Nephron progenitor cell (in vitro differentiated cells): Measurements from ENCODE around the gene STX16.
"Not testable (repeated sequence)": the region's sequence is repeated elsewhere in the genome, so short reads cannot be mapped to it uniquely, and the experiment has no call there.

Experiments
- DNase-seq: peaks from one replicate; pipeline ENCODE4 v3.0.0; 2021
- H3K27ac Mint-ChIP-seq: 2 replicates; pipeline ENCODE4 v1.8.0; 2021; ENCODE audit warnings: mild to moderate bottlenecking, moderate library complexity, mixed read lengths
- H3K27me3 Mint-ChIP-seq: 2 replicates; pipeline ENCODE4 v1.8.0; 2021; ENCODE audit warnings: mild to moderate bottlenecking, low read depth, mixed read lengths; ENCODE audit not compliant: poor library complexity
- H3K36me3 Mint-ChIP-seq: 2 replicates; pipeline ENCODE4 v1.8.0; 2021; ENCODE audit warnings: low read depth, mixed read lengths
- H3K4me1 Mint-ChIP-seq: 2 replicates; pipeline ENCODE4 v1.8.0; 2021; ENCODE audit warnings: mixed read lengths
- H3K4me3 Mint-ChIP-seq: 2 replicates; pipeline ENCODE4 v1.8.0; 2021; ENCODE audit warnings: mild to moderate bottlenecking, moderate library complexity, mixed read lengths
- H3K9me3 Mint-ChIP-seq: 2 replicates; pipeline ENCODE4 v1.8.0; 2021; ENCODE audit warnings: mild to moderate bottlenecking, moderate library complexity, mixed read lengths
- TF ChIP-seq, protein P1 (sequence below): fragments of 200-600 bp; sonication (generic); IDR thresholded peaks from 2 replicates; pipeline ENCODE4 v1.5.0; 2021; ENCODE audit warnings: antibody characterized with exemption

The STX16 gene

DNA sequence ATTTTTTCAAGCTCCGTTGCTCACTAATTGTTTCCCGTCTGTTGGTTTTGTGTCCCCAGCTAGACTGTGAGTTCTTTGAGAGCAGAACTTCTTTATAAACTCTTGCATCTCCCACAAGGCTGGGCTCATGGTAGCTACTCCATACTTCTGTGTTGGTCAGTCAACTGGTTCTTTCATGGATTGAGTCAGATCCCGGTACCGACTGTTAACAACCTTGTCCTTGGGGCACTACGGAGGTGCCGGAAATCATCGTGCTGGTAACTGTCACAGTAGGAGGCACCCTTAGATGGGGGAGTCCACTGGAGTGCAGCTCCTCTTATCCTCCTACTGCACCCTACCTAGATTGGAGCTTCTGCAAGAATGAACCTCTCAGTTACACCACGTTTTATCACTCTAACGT is 8.6 kb upstream of the STX16 start:
- H3K4me3 Mint-ChIP-seq, result no peak overlapping the region
- H3K27ac Mint-ChIP-seq, result no peak overlapping the region
- H3K27me3 Mint-ChIP-seq, result peaks cover 20% of the 10 kb centered on the region
- peaks cover 46% of the 10 kb centered on the region for H3K4me1 Mint-ChIP-seq
- no peaks in the 10 kb centered on the region for H3K36me3 Mint-ChIP-seq
- peaks cover 14% of the 10 kb centered on the region for H3K9me3 Mint-ChIP-seq
- no peak for DNase-seq
- TF ChIP-seq, protein P1, sequence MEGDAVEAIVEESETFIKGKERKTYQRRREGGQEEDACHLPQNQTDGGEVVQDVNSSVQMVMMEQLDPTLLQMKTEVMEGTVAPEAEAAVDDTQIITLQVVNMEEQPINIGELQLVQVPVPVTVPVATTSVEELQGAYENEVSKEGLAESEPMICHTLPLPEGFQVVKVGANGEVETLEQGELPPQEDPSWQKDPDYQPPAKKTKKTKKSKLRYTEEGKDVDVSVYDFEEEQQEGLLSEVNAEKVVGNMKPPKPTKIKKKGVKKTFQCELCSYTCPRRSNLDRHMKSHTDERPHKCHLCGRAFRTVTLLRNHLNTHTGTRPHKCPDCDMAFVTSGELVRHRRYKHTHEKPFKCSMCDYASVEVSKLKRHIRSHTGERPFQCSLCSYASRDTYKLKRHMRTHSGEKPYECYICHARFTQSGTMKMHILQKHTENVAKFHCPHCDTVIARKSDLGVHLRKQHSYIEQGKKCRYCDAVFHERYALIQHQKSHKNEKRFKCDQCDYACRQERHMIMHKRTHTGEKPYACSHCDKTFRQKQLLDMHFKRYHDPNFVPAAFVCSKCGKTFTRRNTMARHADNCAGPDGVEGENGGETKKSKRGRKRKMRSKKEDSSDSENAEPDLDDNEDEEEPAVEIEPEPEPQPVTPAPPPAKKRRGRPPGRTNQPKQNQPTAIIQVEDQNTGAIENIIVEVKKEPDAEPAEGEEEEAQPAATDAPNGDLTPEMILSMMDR, result no peak

DNA sequence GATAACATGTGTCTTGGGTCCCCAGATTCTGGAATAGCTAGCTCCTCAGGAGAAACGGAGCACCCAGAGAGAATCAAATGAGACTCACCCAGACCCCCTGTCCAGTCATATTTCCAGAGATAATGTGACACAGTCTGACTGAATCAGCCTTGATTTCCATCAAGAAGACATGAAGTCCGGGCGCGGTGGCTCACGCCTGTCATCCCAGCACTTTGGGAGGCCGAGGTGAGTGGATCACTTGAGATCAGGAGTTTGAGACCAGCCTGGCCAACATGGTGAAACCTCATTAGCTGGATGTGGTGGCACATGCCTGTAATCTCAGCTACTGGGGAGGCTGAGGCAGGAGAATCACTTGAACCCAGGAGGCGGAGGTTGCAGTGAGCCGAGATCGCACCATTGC is 8.2 kb upstream of the STX16 start:
- DNase-seq, H3K4me3 Mint-ChIP-seq, H3K27ac Mint-ChIP-seq, H3K36me3 Mint-ChIP-seq: not testable (repeated sequence)
- H3K4me1 Mint-ChIP-seq, result peaks cover 45% of the 10 kb centered on the region
- H3K9me3 Mint-ChIP-seq, result peaks cover 14% of the 10 kb centered on the region
- peaks cover 24% of the 10 kb centered on the region for H3K27me3 Mint-ChIP-seq

DNA sequence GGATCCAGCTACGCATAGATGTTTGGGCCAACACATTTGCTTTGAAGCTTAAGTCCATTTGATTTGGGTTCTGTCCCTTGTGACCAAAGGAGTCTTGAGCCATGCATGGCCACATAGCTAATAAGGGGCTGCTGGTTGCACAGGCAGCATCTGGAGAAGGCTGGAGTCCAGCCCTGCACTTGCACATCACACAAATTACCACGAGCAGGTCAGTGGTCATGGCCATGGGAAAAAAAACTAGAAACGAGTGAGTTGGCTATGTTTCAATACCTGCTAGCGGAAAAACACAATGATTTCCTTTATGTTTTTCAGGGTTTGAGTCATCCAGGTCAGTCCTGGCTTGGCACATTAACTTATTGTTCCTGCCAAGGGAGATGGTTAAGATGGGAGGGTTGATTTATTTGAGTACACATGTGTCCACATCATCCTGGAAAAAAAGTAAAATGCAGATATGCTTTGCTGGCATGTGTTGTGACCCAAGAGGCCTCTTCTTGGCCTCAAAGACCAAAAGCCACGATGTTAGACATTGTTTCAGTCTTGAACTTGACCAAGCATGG is 5.6 kb upstream of the STX16 start:
- Mint-ChIP-seq H3K36me3 (no peaks in the 10 kb centered on the region), H3K27me3 (peaks cover 36% of the 10 kb centered on the region), H3K4me3 (no peak overlapping the region), H3K4me1 (peaks cover 43% of the 10 kb centered on the region), H3K9me3 (peaks cover 14% of the 10 kb centered on the region), H3K27ac (no peak overlapping the region)
- TF ChIP-seq, protein P1, result no peak
- DNase-seq, result no peak

DNA sequence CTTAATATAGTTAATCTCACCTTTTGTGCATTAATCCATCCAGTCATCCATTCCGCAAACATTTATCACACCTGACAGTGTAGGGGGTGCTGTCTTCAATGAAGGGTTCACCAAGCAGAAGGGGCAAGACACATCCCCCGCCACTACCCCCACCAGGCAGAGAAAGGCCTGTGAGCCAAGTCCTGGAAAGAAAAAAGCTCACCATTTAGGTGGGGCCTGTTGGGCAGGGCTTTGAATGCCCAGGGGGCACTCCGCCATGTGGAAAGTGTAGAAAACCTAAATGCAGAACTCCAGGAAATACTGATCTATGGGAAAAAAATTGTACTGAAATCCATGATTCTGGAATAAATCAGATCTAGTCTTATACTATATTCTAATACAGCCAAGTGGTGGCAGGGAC is 4.8 kb upstream of the STX16 start:
- no peak overlapping the region for H3K4me3 Mint-ChIP-seq

DNA sequence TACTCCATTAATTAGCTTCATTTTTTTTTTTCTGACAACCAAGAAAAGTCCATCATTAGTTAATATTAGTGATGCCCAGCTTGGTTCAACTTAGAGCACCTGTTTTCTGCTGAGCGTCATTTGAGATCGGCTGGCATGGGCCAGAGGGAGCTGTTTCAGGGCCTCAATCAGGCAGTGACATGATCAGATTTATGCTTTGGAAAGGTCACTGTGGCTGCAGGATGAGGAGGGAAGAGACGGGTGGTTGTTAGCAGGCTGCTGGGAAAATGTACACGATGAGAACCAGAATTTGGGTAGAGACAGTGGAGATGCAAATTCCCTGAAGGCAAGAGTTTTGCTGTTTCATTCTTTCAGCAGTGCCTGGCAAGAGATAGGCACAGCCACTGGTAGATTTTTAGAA is 4.4 kb upstream of the STX16 start:
- DNase-seq, result no peak
- Mint-ChIP-seq H3K27me3 (peaks cover 32% of the 10 kb centered on the region), H3K4me3 (peak overlapping the region; percentile 58), H3K9me3 (peaks cover 5% of the 10 kb centered on the region), H3K27ac (no peak overlapping the region), H3K36me3 (no peaks in the 10 kb centered on the region), H3K4me1 (peaks cover 49% of the 10 kb centered on the region)
- TF ChIP-seq, protein P1, result no peak

More for the DNA sequence above, 4.8 kb upstream of the STX16 start:
- Mint-ChIP-seq H3K9me3 (peaks cover 9% of the 10 kb centered on the region), H3K27ac (no peak overlapping the region), H3K36me3 (no peaks in the 10 kb centered on the region), H3K4me1 (peaks cover 45% of the 10 kb centered on the region), H3K27me3 (peaks cover 33% of the 10 kb centered on the region)
- TF ChIP-seq, protein P1, result no peak
- DNase-seq, result no peak

DNA sequence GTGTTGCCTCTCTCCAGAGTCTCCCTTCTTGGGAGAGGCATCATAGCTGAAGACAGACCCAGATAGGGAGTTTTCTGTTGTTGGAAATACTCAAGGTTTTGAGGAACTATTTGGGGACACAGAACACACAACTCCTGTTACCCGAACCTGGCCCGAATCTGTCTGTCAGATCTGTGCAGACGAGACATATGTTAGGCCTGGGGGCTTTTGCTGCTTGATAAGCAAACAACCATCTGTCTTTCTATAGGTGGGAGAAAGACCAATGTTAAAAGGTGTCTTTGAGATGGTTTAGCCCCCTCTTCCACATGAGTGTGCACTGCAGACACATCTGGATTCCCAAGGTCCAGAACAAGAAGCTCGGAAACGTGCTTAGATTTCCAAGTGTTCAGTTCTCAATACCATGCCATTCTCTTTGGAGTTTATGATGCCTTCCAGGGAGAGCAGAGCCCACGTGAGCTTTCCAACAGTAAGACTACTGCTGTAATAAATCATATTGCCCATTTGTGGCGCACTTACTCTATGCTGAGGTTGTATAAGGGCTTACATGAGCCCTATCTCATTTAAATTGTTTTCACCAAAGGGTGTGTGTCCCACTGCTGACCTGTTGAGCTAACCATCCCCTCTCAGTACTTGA is 3.8 kb upstream of the STX16 start:
- H3K27me3 Mint-ChIP-seq, result peaks cover 30% of the 10 kb centered on the region
- H3K4me3 Mint-ChIP-seq, result no peak overlapping the region
- H3K27ac Mint-ChIP-seq, result no peak overlapping the region

More for the DNA sequence above, 3.8 kb upstream of the STX16 start:
- Mint-ChIP-seq H3K9me3 (peaks cover 2% of the 10 kb centered on the region), H3K36me3 (no peaks in the 10 kb centered on the region), H3K4me1 (peaks cover 47% of the 10 kb centered on the region)
- TF ChIP-seq, protein P1, result no peak
- no peak for DNase-seq
